ENCODE data around the gene ADH1C. TPM values are rescaled to one million over a fixed set of nuclear protein-coding genes. Genes with fewer than 3 reads are reported as not detected.

ADH1C gene
- 1.3 and 10.9 TPM in 2 replicates for total RNA-seq

GRCh38 chr4:99352602-99353537 is at the start of gene ADH1C:
ADH1C (minus strand) TSS chr4:99352746; CDS start chr4:99352675, 71 bp downstream.

GRCh38 chr4:99321241-99322191 is 31.0 kb downstream of the ADH1C start, which contains the start of gene ADH1B:
ADH1B (minus strand) TSS chr4:99321401; CDS start chr4:99321331, 70 bp downstream.

GRCh38 chr4:99290848-99291786 is 61.4 kb downstream of the ADH1C start, which contains the start of gene ADH1A:
ADH1A (minus strand) TSS chr4:99290985; CDS start chr4:99290914, 71 bp downstream.

Other genes starting within 250 kb of the ADH1C start
- gene ADH4, start 208.4 kb downstream of the ADH1C start, total RNA-seq = not detected in 2 replicates
- under 0.01 and 1.5 TPM in 2 replicates for gene ADH6, start 133.5 kb downstream of the ADH1C start, total RNA-seq
- not detected in 2 replicates for gene ADH1A, start 61.8 kb downstream of the ADH1C start, total RNA-seq
- 64.5 and 317 TPM in 2 replicates for gene ADH1B, start 31.3 kb downstream of the ADH1C start, total RNA-seq
- gene ADH7, start 82.6 kb upstream of the ADH1C start, total RNA-seq = not detected in 2 replicates
- gene C4orf17, start 158.3 kb upstream of the ADH1C start, total RNA-seq = not detected in 2 replicates
- 1.8 and 2.6 TPM in 2 replicates for gene TRMT10A, start 211.3 kb upstream of the ADH1C start, total RNA-seq
- gene MTTP, start 222.1 kb upstream of the ADH1C start, total RNA-seq = under 0.01 TPM in 1 of 2 replicates, not detected in the other

Data from pericardium fibroblast (primary cell).